DND-41 (cell line): ENCODE measurements around the gene PIEZO2.

Source experiments
- CTCF ChIP-seq: IDR thresholded peaks from 2 replicates; pipeline ENCODE4 v1.5.1; 2012; ENCODE audit warnings: borderline replicate concordance, low read length, moderate library complexity, mild to moderate bottlenecking; ENCODE audit not compliant: poor library complexity, severe bottlenecking; ENCODE audit errors: extremely low read depth
- EZH2 ChIP-seq: IDR thresholded peaks from 3 replicates; pipeline ENCODE4 v1.6.1; 2012; ENCODE audit warnings: borderline replicate concordance, low read depth, mild to moderate bottlenecking, moderate library complexity, low read length, inconsistent platforms; ENCODE audit not compliant: severe bottlenecking

DNA sequence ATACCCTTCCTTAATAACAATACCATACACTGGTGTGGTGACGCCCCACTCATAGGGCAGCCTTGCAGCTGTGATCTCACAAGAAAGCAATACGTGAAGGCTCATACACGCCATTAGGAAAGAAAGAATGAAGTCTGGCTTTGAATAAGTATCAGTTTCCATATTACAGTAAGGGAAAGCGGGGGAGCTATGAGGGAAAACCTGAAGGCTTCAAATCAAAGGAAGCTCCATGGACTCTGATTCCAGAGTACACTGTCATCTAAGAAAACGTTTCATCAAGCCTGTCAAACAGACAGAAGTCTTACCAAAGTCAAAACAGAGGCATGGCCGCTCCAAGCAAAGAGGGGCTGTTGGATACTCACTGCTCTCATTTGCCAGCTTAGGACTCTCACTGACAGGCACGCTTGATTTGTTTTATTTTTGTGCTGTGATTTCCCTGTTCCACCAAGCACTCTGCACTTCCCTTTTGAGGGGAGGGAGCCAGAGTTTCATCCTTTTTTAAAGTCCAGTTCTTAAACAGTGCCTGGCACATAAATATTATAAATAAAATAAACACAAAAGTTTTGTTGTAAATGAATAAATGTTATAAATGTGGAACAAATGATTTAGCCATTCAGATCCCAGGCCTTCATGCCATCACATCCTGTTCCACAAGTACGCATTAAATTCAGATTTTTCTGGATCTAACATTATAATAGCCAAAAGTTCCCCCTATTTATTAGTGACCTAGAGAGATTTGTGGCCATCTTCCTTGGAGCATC is 221.2 kb downstream of the PIEZO2 start:
- TF ChIP-seq CTCF (no peak), EZH2 (no peak)
